ENCODE data around the gene TTC14.

DNA sequence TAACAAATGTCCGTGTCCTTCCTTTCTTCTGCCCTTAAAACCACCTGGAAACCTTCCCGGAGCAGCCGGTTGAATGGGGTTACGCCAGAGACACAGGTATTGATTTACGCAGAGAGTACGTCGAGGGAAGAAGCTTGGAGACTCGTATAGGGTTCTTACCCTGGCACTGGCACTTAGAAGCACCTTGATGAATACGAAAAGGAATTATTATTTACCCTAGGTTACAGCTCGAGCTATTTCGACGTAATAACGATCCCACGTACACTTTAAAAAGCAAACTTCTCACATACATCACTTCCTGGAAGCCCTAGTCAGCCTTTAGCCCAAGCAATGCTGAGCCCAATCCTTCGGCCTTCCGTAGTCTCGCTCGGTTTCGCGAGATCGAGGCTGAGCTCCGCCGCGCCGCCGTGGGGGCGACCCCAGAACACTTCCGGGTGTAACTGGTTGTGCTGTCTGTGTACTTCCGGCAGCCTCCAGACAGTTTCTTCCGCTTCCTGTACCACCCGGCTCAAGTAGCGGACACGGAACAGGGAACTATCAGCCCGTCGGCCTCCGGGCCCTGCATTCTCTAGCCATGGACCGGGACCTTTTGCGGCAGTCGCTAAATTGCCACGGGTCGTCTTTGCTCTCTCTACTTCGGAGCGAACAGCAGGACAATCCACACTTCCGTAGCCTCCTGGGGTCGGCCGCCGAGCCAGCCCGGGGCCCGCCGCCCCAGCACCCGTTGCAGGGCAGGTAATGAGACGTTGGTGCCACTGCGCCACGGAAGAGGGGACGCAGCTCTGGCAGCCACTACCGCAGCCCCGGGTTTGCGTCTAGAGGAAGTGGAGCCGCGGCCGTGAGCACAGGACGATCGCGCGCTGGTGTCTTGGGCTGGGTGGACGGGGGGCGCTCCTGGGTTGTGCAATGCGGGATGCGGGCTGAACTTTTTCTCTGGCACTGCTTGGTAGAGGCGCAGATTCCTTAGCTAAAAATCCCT, at the start of gene TTC14:
- peak; percentile 85 for TF ChIP-seq POLR2A (IDR thresholded peaks at IDR 0.05; ENCODE audit: low read depth, low read length)
- peak; percentile 88 for TF ChIP-seq POLR2AphosphoS5 (IDR thresholded peaks at IDR 0.05; ENCODE audit: low read depth, low read length)
- peak; percentile 71 for TF ChIP-seq TAF1 (IDR thresholded peaks at IDR 0.05; ENCODE audit: low read depth, low read length)
- TF ChIP-seq SPI1 (IDR thresholded peaks at IDR 0.05; ENCODE audit: low read depth, low read length) = peak; percentile 69
- TF ChIP-seq PAX5 (IDR thresholded peaks at IDR 0.05; ENCODE audit: insufficient read depth, low read length, severe bottlenecking) = no peak
- TF ChIP-seq POU2F2 (IDR thresholded peaks at IDR 0.05; ENCODE audit: low read depth, low read length) = no peak
